RWPE2 (cell line): ENCODE data around the gene FTSJ1.
A peak's percentile ranks its signal among the peaks of the same experiment; 100 is the strongest.

ENCODE experiments used
- ATAC-seq: fragments of 200-7000 bp; cut with Tn5 transposase; 3 replicates; pipeline ENCODE4 v1.9.1; 2021; ENCODE audit warnings: low read depth
- DNase-seq: peaks from one replicate; pipeline ENCODE4 v3.0.0-alpha.2; 2020; ENCODE audit warnings: low spot score
- H3K27ac ChIP-seq: fragments of 450-650 bp; 2 replicates; pipeline ENCODE4 v1.5.1; 2017; ENCODE audit warnings: mild to moderate bottlenecking; ENCODE audit not compliant: poor library complexity, severe bottlenecking
- H3K27me3 ChIP-seq: fragments of 250-450 bp; sonication (Bioruptor Pico); 2 replicates; pipeline ENCODE4 v1.5.1; 2021; ENCODE audit warnings: mild to moderate bottlenecking, moderate library complexity; ENCODE audit not compliant: insufficient read depth, poor library complexity, severe bottlenecking
- H3K36me3 ChIP-seq: fragments of 250-450 bp; sonication (Bioruptor Pico); 2 replicates; pipeline ENCODE4 v1.5.1; 2020; ENCODE audit warnings: low read depth, mild to moderate bottlenecking, moderate library complexity
- H3K4me1 ChIP-seq: fragments of 250-450 bp; sonication (Bioruptor Pico); 2 replicates; pipeline ENCODE4 v1.5.1; 2021; ENCODE audit warnings: mild to moderate bottlenecking, moderate library complexity; ENCODE audit not compliant: insufficient read depth, poor library complexity, severe bottlenecking
- H3K4me3 ChIP-seq: fragments of 250-450 bp; sonication (Bioruptor Pico); 2 replicates; pipeline ENCODE4 v1.5.1; 2021; ENCODE audit warnings: mild to moderate bottlenecking, moderate library complexity; ENCODE audit not compliant: severe bottlenecking
- H3K9me3 ChIP-seq: fragments of 250-450 bp; sonication (Bioruptor Pico); 2 replicates; pipeline ENCODE4 v1.5.1; 2021; ENCODE audit warnings: mild to moderate bottlenecking, moderate library complexity; ENCODE audit not compliant: severe bottlenecking
- CTCF ChIP-seq: fragments of 450-650 bp; IDR thresholded peaks from one replicate; pipeline ENCODE4 v1.5.1; 2017; ENCODE audit warnings: mild to moderate bottlenecking, moderate library complexity; ENCODE audit not compliant: poor library complexity, severe bottlenecking

The FTSJ1 gene

GRCh38 chrX:48493890-48494364 lies 17.9 kb downstream of the FTSJ1 start:
- Histone ChIP-seq H3K9me3 (no peaks in the 10 kb centered on the region), H3K27me3 (no peaks in the 10 kb centered on the region), H3K4me1 (peaks cover 30% of the 10 kb centered on the region), H3K27ac (peak overlapping the region; percentile 97), H3K36me3 (no peaks in the 10 kb centered on the region), H3K4me3 (no peak overlapping the region)
- peak; percentile 24 for TF ChIP-seq CTCF
- no peak for DNase-seq
- no peak for ATAC-seq

GRCh38 chrX:48496660-48497059 lies 20.7 kb downstream of the FTSJ1 start:
- DNase-seq (no peak), ATAC-seq (no peak)
- Histone ChIP-seq H3K4me3 (no peak overlapping the region), H3K27ac (no peak overlapping the region), H3K9me3 (no peaks in the 10 kb centered on the region), H3K36me3 (no peaks in the 10 kb centered on the region), H3K27me3 (no peaks in the 10 kb centered on the region), H3K4me1 (peaks cover 11% of the 10 kb centered on the region)
- no peak for TF ChIP-seq CTCF

GRCh38 chrX:48497871-48498270 lies 21.9 kb downstream of the FTSJ1 start:
- H3K36me3 ChIP-seq: no peaks in the 10 kb centered on the region
- H3K9me3 ChIP-seq: no peaks in the 10 kb centered on the region
- no peak for TF ChIP-seq CTCF
- H3K27me3 ChIP-seq: no peaks in the 10 kb centered on the region
- DNase-seq (no peak), ATAC-seq (0 out of 3 replicates have a peak, but pooled peaks have one; percentile 14)
- H3K4me3 ChIP-seq: no peak overlapping the region
- H3K27ac ChIP-seq: peak overlapping the region; percentile 69
- no peaks in the 10 kb centered on the region for H3K4me1 ChIP-seq

- Histone ChIP-seq H3K27ac (peak overlapping the region; percentile 69), H3K36me3 (no peaks in the 10 kb centered on the region), H3K9me3 (no peaks in the 10 kb centered on the region), H3K4me3 (no peak overlapping the region), H3K27me3 (no peaks in the 10 kb centered on the region), H3K4me1 (no peaks in the 10 kb centered on the region)
- ATAC-seq: peak; percentile 70
- no peak for DNase-seq
- no peak for TF ChIP-seq CTCF
Measured at GRCh38 chrX:48498374-48498809, 22.4 kb downstream of the FTSJ1 start.

GRCh38 chrX:48504261-48504660 lies 28.3 kb downstream of the FTSJ1 start:
- no peak for TF ChIP-seq CTCF
- no peak for ATAC-seq
- no peaks in the 10 kb centered on the region for H3K9me3 ChIP-seq

More at GRCh38 chrX:48504261-48504660, 28.3 kb downstream of the FTSJ1 start:
- no peak overlapping the region for H3K27ac ChIP-seq
- no peaks in the 10 kb centered on the region for H3K36me3 ChIP-seq
- no peak overlapping the region for H3K4me3 ChIP-seq
- DNase-seq: no peak
- H3K4me1 ChIP-seq: no peaks in the 10 kb centered on the region
- no peaks in the 10 kb centered on the region for H3K27me3 ChIP-seq
